NCI-H82 treated with DMSO at 0.1 percent for 48 hours (cell line): ENCODE results near the gene PPARD.
"Not testable (repeated sequence)": the region's sequence is repeated elsewhere in the genome, so short reads cannot be mapped to it uniquely, and the experiment has no call there.

Experiments used
- DNase-seq: peaks from one replicate; lab custom pipeline; 2025; ENCODE audit not compliant: unreplicated experiment; lab: John Stamatoyannopoulos, UW

Gene PPARD

GRCh38 chr6:35378261-35378660 is 35.9 kb downstream of the PPARD start:
- no peak for DNase-seq

- DNase-seq: no peak
These were observed 38.8 kb downstream of the PPARD start for GRCh38 chr6:35381132-35381531.

GRCh38 chr6:35382015-35382414 is 39.7 kb downstream of the PPARD start:
- no peak for DNase-seq

GRCh38 chr6:35385457-35386202 is 43.3 kb downstream of the PPARD start:
- DNase-seq: peak; percentile 23

- no peak for DNase-seq
These were observed 44.6 kb downstream of the PPARD start for GRCh38 chr6:35386989-35387388.

- no peak for DNase-seq
These were observed 45.7 kb downstream of the PPARD start for GRCh38 chr6:35388030-35388429.

- DNase-seq: no peak
These were observed 46.5 kb downstream of the PPARD start for GRCh38 chr6:35388772-35389352.

GRCh38 chr6:35389386-35389785 is 47.0 kb downstream of the PPARD start:
- DNase-seq: not testable (repeated sequence)

GRCh38 chr6:35391240-35391968 is 49.0 kb downstream of the PPARD start:
- no peak for DNase-seq

- no peak for DNase-seq
These were observed 49.8 kb downstream of the PPARD start for GRCh38 chr6:35392111-35392702.

- no peak for DNase-seq
These were observed 50.7 kb downstream of the PPARD start for GRCh38 chr6:35392773-35393672.

GRCh38 chr6:35396991-35397390 is 54.6 kb downstream of the PPARD start:
- no peak for DNase-seq

- DNase-seq: no peak
These were observed 55.6 kb downstream of the PPARD start for GRCh38 chr6:35397806-35398418.

- no peak for DNase-seq
These were observed 56.2 kb downstream of the PPARD start for GRCh38 chr6:35398526-35398925.

- no peak for DNase-seq
These were observed 57.8 kb downstream of the PPARD start for GRCh38 chr6:35400111-35400510.

GRCh38 chr6:35400901-35401311 is 58.5 kb downstream of the PPARD start:
- DNase-seq: no peak

GRCh38 chr6:35401514-35401913 is 59.2 kb downstream of the PPARD start:
- no peak for DNase-seq

- no peak for DNase-seq
These were observed 59.9 kb downstream of the PPARD start for GRCh38 chr6:35402136-35402855.

GRCh38 chr6:35402856-35403191 is 60.5 kb downstream of the PPARD start:
- DNase-seq: no peak
